ENCODE data around the gene EFCAB11. TPM values are rescaled to one million over a fixed set of nuclear protein-coding genes. Genes with fewer than 3 reads are reported as not detected.

The EFCAB11 gene
- total RNA-seq, 4 donors from 2014 or later = 5.4 to 13.2 (median 6.3) TPM

GRCh38 chr14:89760086-89760485, 194.4 kb downstream of the EFCAB11 start:
- TF ChIP-seq POLR2A (IDR thresholded peaks at IDR 0.05) = no peak
- no peak for TF ChIP-seq CTCF (IDR thresholded peaks at IDR 0.05)
- Histone ChIP-seq H3K27me3 (no peaks in the 10 kb centered on the region), H3K4me3 (replicated peaks in 1 of 3) (no peak overlapping the region), H3K36me3 (no peaks in the 10 kb centered on the region), H3K9me3 (no peaks in the 10 kb centered on the region), H3K4me1 (no peaks in the 10 kb centered on the region), H3K27ac (no peak overlapping the region)
- 71 to 73% methylated on average over 7 of the region's 7 CpGs for WGBS, 2 donors
- intact Hi-C loops (cut with DNase I) = no loop called here
- no peak for DNase-seq

DNA sequence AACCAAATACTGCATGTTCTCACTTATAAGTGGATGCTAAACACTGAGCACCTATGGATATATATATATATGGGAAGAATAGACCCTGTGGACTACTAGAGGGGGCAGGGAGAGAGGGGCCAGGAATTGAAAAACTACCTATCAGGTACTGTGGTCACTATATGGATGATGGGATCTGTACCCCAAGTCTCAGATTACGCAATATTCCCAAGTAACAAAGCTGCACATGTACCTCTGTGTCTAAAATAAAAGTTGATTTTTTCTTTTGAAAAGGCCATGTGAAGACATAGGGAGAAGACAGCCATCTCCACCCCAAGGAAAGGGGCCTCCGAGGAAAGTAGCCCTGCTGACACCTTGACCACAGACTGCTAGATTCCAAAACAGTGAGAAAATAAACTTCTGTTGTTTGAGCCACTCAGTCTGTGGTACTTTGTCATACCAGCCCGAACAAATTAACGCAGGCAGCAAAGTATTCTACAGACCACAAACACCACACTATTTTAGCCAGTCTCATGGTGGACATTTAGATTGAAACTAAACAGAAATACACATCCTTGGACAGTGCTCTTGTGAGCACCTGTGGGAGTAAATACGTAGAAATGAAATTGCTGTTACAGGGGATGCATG, 197.1 kb downstream of the EFCAB11 start:
- intact Hi-C loops (cut with DNase I) = no loop called here
- Histone ChIP-seq H3K9me3 (no peaks in the 10 kb centered on the region), H3K4me1 (no peaks in the 10 kb centered on the region), H3K27ac (no peak overlapping the region), H3K27me3 (no peaks in the 10 kb centered on the region), H3K36me3 (no peaks in the 10 kb centered on the region), H3K4me3 (replicated peaks in 1 of 3) (no peak overlapping the region)
- no peak for DNase-seq
- WGBS, 2 donors = 64 to 68% methylated on average over 5 of the region's 5 CpGs
- TF ChIP-seq POLR2A (IDR thresholded peaks at IDR 0.05) (no peak), CTCF (IDR thresholded peaks at IDR 0.05) (no peak)

DNA sequence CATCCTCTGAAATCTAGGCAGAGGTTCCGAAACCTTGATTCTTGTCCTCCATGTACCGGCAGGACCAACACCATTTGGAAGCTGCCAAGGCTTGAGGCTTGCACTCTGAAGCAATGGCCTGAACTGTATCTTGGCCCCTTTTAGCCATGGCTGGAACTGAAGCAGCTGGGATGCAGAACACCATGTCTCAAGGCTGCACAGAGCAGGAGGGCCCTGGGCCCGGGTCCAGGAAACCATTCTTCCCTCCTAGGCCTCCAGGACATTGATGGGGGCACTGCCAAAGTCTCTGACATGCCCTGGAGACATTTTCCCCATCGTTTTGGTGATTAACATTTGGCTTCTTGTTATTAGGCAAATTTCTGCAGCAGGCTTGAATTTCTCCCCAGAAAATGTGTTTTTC, 198.7 kb downstream of the EFCAB11 start:
- DNase-seq = peak in 1 of 2 donors; percentile 13
- TF ChIP-seq CTCF (IDR thresholded peaks at IDR 0.05) = no peak
- TF ChIP-seq POLR2A (IDR thresholded peaks at IDR 0.05) = no peak
- Histone ChIP-seq H3K9me3 (no peaks in the 10 kb centered on the region), H3K4me3 (replicated peaks in 1 of 3) (no peak overlapping the region), H3K4me1 (no peaks in the 10 kb centered on the region), H3K27me3 (no peaks in the 10 kb centered on the region), H3K36me3 (no peaks in the 10 kb centered on the region), H3K27ac (no peak overlapping the region)
- WGBS, 2 donors = 75 to 82% methylated on average over 4 of the region's 4 CpGs
- intact Hi-C loops (cut with DNase I) = no loop called here

DNA sequence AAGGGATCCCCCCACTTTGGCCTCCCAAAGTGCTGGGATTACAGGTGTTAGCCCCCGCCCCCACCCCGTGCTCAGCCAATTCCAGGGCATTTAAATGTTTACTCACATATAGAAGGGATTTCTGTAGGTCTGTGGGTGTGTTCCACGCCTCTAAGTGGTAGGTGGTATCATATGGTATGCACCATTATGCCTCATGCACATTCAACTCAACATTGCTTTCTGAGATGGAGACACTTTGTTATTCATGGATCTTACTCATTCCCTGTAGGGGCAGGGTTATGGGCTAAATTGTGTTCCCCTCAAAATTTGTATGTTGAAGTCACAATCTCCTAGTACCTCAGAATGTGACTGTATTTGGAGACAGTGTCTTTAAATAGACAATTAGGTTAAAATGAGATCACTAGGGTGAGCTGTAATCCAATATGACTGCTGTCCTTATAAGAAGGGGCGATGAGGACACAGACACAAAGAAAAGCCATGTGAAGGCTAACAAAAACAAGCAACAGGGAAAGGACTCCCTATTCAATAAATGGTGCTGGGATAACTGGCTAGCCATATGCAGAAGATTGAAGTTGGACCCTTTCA, 200.6 kb downstream of the EFCAB11 start:
- H3K4me1 ChIP-seq = no peaks in the 10 kb centered on the region
- WGBS, 2 donors = 89 to 90% methylated on average over 3 to 4 of the region's 4 CpGs
- no peaks in the 10 kb centered on the region for H3K27me3 ChIP-seq
- no peaks in the 10 kb centered on the region for H3K9me3 ChIP-seq
- H3K36me3 ChIP-seq = no peaks in the 10 kb centered on the region
- H3K27ac ChIP-seq = no peak overlapping the region
- TF ChIP-seq CTCF (IDR thresholded peaks at IDR 0.05) (no peak), POLR2A (IDR thresholded peaks at IDR 0.05) (no peak)
- no peak overlapping the region for H3K4me3 ChIP-seq (replicated peaks in 1 of 3)
- intact Hi-C loops (cut with DNase I) = no loop called here
- DNase-seq = no peak

GRCh38 chr14:89750908-89751392, 203.6 kb downstream of the EFCAB11 start:
- H3K4me1 ChIP-seq = no peaks in the 10 kb centered on the region
- no peak overlapping the region for H3K4me3 ChIP-seq (replicated peaks in 1 of 3)
- WGBS, 2 donors = 64 to 68% methylated on average over 5 of the region's 5 CpGs
- no peaks in the 10 kb centered on the region for H3K9me3 ChIP-seq
- no peaks in the 10 kb centered on the region for H3K27me3 ChIP-seq
- no peaks in the 10 kb centered on the region for H3K36me3 ChIP-seq
- no peak for TF ChIP-seq POLR2A (IDR thresholded peaks at IDR 0.05)
- no peak for TF ChIP-seq CTCF (IDR thresholded peaks at IDR 0.05)
- H3K27ac ChIP-seq = no peak overlapping the region
- no peak for DNase-seq
- intact Hi-C loops (cut with DNase I) = no loop called here

Measured in thyroid gland (tissue), 4 donors.